T-helper 22 cell (primary cell): ENCODE measurements around the gene PLEKHA6.
"Not testable (repeated sequence)": the region's sequence is repeated elsewhere in the genome, so short reads cannot be mapped to it uniquely, and the experiment has no call there.

Source experiments
- DNase-seq: peaks from one replicate; pipeline ENCODE4 v3.0.0-alpha.2; 2020; ENCODE audit warnings: low read depth

The PLEKHA6 gene

GRCh38 chr1:204335533-204335932, 24.2 kb downstream of the PLEKHA6 start:
- DNase-seq, result no peak

GRCh38 chr1:204335085-204335484, 24.6 kb downstream of the PLEKHA6 start:
- DNase-seq, result no peak

DNA sequence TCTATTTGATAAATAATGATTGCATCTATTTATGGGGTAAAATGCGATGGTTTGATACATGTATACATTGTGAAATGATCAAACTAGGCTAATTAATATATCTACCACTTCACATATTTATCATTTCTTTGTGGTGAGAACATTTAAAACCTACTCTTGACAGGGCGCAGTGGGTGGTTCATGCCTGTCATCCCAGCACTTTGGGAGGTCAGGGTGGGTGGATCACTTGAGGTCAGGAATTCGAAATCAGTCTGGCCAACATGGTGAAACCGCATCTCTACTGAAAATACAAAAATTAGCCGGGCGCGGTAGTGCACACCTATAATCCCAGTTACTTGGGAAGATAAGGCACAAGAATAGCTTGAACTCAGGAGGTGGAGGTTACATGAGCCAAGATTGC, 25.3 kb downstream of the PLEKHA6 start:
- no peak for DNase-seq

- DNase-seq, result no peak
Observed at GRCh38 chr1:204333427-204333826, 26.3 kb downstream of the PLEKHA6 start.

DNA sequence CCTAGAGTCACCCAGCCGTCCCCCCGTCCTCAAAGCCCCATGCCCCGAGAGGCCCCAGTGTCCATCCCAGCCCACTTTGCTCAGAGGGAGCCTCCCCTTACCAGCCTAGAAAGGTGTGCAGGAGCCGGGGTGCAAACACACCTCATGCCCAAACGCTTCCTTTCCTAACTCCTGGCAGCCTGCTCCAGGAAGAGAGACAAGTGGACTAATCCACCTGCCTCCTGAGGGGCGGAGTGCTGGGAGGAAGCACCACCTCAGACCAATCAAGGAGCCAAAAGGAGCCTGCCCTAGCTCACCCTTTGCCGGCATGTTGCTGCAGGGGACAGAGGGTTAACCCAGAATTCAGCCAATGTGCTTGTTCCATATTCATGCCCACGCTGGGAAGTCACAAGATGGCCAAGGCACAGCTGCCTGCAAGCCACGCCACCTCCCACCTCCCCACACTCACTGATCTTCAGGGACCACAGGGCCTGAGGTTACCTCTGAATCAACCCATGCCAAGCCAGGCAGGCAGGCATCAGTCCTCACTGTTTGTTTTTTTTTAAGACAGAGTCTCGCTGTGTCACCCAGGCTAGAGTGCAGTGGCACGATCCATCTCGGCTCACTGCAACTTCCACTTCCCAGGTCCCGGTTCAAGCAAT, 27.8 kb downstream of the PLEKHA6 start:
- no peak for DNase-seq

GRCh38 chr1:204331275-204331674, 28.5 kb downstream of the PLEKHA6 start:
- no peak for DNase-seq

GRCh38 chr1:204327870-204328269, 31.9 kb downstream of the PLEKHA6 start:
- not testable (repeated sequence) for DNase-seq

- DNase-seq, result no peak
Observed at GRCh38 chr1:204327359-204327758, 32.4 kb downstream of the PLEKHA6 start.

DNA sequence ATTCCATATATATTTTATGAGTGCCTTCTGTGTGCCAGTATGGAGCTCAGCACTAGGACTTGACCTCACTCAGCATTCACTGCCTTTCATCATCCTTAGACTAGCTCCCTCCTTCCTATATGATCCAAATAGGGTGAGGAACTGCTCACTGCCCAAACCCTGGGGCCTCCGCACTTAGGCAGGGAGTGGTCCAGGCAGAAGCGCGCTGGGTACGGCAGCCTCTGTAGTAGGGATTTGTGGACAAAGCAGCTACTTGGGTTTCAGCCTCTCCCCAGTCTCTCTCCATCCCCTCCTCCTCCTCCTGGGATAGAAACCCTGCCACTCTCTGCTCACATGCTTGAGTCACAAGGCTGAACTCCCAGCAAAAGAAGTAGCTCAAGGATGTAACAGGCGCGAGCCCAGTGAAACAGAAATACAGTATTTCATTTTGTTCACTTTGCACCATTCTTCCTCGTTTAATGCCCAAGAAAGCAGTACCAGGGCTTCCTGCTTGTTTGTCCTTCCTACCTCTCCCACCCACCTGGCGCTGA, 32.9 kb downstream of the PLEKHA6 start:
- no peak for DNase-seq

GRCh38 chr1:204325944-204326343, 33.8 kb downstream of the PLEKHA6 start:
- no peak for DNase-seq

DNA sequence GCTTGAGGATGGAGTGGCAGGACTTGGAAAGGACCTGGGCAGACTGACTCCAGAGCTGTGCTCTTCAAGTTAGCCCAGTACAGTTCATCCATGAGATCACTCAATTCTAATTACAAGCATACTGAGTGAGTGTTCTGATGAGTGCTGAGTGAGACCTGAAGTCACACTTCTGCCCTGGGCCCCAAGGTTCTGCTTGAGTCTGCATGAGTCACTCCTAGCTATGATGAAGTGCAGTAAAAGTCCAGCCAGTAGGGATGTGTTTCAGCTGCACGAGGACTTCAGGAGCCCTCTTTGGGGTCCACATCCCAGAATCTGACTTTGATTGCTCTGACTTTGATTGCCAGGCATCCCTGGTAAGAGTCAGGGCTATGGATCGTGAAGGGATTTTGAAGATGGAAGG, 35.8 kb downstream of the PLEKHA6 start:
- DNase-seq, result no peak

DNA sequence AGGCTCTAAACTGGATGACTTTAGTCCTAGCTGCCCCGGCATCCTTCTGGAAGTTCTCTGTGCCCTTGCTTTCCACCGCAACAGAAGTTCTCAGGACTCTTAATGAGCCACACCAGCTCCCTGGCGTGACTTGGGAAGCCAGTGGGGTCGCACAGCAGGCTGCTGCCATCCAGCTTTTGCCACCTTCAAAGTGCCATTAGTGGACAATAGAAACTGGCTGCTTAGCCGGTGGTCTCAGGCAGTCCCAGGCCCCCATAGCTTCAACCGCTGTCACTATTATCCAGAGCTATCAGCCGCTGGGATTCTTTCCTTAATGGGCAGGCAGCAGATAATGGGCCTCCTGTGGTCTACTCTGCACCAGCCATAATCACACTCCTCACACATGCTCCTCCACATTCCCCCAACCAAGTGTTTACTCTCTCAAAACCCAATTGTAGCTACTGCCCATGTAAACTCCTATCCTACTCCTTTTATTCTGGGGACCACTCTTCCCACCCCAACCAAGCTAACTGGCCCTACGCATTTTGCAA, 37.3 kb downstream of the PLEKHA6 start:
- DNase-seq, result no peak

DNA sequence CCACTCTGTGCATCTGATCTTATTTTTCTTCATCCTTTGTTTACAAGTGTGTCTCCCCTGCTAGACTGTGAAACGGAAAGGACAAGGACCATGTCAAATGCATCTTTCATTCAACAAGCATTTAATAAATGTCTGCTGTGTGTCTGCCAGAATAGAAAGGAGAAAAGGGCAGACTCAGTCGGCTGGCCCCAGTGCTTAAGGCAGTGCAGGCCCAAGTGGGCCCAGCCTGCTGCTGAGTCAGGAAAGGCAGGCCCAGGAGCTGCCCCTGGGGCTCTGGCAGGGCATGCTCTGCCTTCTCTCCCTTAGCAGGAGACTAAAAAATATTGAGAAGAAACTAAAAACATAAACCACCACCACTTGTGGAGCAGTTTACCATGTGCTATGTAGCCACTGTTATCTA, 38.1 kb downstream of the PLEKHA6 start:
- no peak for DNase-seq

DNA sequence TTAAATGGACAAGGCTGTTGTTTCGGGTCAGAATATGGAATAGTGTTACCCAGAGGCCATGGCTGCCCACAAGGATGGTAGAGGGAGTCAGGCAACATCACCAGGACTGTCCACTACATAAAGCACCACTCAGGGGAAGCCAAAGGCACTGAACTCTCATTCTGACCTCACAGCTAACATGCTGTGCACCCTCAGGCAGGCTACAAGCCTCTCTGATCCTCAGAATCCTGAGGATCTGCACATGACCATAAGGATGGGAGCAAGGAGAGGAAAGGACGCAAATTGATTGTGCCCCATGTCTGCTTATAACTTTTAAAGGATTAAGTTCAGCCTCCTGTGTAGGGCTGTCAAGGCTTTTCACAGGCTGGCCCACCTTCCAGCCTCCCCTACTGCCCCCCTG, 38.7 kb downstream of the PLEKHA6 start:
- DNase-seq, result no peak

DNA sequence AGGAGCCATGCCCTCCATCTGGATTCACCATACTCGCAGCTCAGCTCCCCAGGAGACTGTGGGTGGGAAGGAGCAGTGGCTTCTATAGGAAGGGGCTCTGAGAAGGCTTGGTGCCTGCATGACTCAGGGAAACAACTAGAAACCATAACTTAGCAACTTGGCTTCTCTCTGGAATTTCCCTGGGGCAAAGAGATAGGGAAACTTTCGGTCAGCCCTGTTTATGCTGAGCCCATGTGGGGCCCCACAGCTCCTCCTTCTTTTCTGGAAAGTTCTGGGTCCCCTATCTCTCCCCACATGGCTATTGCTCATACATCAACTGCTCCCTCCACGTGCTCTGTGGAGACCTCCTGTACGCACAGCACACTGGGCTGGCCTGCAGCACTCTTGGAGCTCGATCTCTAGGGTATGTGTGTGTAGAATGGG, 39.3 kb downstream of the PLEKHA6 start:
- DNase-seq, result no peak

DNA sequence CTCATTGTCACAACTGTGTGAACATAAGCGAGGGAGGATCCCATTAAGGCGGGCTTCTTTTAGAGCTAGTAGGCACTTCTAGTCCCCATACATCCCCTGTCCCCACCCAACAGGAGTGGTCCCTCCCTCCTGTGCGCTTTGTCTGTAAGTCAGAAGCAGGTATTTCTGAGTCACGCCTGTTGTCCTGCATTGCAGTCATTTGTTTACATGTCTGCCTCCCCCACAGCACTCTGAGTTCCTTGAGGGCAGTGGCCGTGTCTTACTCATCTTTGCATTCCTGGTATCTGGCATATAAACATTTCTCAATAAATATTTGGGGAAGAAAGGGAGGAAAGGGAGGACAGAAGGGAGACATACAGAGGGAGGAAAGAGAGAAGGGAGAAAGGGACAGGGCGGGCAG, 40.3 kb downstream of the PLEKHA6 start:
- DNase-seq, result no peak

DNA sequence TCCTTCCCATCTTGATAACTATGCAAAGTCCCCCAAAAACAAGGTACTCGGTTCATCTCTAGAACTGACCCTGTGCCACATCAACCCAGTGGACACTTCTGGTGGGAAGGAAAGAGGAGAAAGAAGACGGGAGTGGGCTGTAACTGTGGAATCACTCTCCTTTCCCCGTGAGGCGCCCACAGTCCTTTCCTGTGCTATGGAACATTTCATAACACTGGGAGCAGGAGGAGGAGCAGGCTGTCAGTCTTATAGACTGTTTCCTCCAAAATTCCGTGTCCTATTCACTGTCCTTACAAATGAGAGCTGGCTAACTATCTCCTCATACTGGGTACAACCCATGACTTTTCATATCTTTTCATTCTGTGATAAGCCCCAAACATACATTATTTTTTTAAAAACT, 40.7 kb downstream of the PLEKHA6 start:
- no peak for DNase-seq

- DNase-seq, result no peak
Observed at GRCh38 chr1:204318324-204318723, 41.4 kb downstream of the PLEKHA6 start.

DNA sequence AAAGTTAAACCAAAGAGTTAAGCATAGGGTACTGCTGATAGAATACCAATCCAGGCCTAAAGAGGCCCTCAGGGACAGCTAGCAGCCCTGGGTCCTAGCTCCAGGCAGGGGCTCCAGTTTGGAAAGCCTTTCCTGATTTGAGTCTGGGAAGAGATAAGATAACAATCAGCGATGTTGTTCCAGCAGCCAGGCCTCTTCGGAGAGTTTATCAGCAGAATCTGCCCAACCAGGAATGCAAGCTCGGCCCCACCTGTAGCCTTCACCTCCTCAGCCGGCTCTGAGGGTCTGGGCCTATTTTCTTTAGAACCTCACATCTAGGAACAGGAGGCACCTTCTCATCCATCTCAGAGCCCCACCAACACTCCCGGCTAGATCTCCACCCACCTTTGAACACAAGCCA, 42.6 kb downstream of the PLEKHA6 start:
- no peak for DNase-seq

- no peak for DNase-seq
Observed at GRCh38 chr1:204316164-204316563, 43.6 kb downstream of the PLEKHA6 start.

DNA sequence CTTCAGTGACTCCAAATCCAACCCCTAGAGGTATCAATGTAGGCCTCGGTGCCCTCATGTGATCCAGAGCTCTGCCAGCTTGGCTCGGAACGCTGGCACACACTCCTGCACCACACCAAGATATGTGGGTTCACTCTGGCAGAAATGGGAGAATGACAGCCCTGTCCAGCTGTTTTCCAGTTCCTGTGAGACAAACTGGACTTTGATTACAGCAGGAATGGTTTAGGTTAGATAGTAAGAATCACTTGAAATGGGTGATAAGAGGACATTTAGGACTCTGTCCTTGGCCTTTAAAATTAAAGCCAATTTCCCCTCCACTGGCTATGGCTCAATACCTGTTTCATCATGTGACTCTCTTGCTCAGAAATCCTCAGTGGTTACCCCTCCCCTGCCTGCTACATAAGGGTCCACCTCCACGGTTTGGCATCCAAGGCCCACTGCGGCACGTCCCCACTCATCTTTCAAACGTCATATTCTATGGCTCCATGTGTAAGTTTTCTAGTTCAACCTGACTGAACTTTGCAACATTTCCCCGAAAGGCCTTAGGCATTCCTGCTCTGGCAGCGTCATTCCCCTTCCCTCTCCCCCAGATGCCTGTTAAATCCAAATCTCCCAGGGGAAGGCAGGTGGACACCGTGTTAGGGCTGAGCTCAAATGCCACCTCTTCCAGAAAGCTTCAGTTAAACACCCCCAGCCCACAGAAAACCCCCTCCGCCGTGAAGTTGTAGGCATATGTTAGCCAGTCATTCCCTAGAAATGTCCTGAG, 44.7 kb downstream of the PLEKHA6 start:
- DNase-seq, result no peak

- no peak for DNase-seq
Observed at GRCh38 chr1:204314171-204314892, 45.4 kb downstream of the PLEKHA6 start.

DNA sequence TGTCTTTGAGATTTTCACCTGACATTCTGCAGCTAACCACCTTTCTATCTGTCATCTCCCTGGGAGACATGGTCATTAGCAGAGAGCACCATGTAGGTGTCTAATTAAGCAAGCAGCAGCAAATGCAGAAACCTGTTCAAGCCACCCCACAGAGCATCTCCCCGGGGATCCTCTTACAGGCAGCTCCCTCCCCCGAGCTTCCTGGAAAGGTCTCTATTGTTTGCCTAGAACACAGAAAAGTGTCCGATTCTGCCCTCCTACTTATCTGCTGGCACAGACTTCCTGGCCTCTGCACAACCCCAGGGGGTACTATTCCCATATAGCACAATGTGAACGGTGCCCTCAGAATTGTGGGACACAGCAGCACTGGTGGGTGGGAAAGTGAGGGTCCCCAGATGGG, 46.1 kb downstream of the PLEKHA6 start:
- no peak for DNase-seq
